HL-60 (cell line): Measurements from ENCODE around the gene DLL1.

Experiments
- DNase-seq, 2 experiments: peaks; one replicate each; pipeline ENCODE4 v3.0.0-alpha.2; 2010 to 2020; ENCODE audit warnings: low read depth in 1 of 2, low spot score in 1 of 2
- H3K27ac ChIP-seq: fragments of 250-450 bp; sonication (Bioruptor Pico); replicated peaks from 2 replicates; pipeline ENCODE4 v1.5.1; 2020; ENCODE audit warnings: mild to moderate bottlenecking, moderate library complexity
- H3K27me3 ChIP-seq: fragments of 250-450 bp; sonication (Bioruptor Pico); 2 replicates; pipeline ENCODE4 v1.5.1; 2021; ENCODE audit warnings: mild to moderate bottlenecking, moderate library complexity; ENCODE audit not compliant: insufficient read depth, poor library complexity, severe bottlenecking
- H3K4me3 ChIP-seq: replicated peaks from 2 replicates; pipeline ENCODE4 v1.5.1; 2011; ENCODE audit warnings: mild to moderate bottlenecking, control low read depth, low read length; ENCODE audit not compliant: insufficient read depth
- CTCF ChIP-seq: IDR thresholded peaks from one replicate; pipeline ENCODE4 v1.5.1; 2011; ENCODE audit warnings: low read length, control low read depth, inconsistent platforms; ENCODE audit not compliant: insufficient read depth
- GABPA ChIP-seq: IDR thresholded peaks from 2 replicates; pipeline ENCODE4 v1.6.1; 2012; ENCODE audit warnings: low read depth
- POLR2AphosphoS5 ChIP-seq: IDR thresholded peaks from 2 replicates; pipeline ENCODE4 v1.6.1; 2012; ENCODE audit warnings: low read depth
- REST ChIP-seq: IDR thresholded peaks from 2 replicates; pipeline ENCODE4 v1.6.1; 2012; ENCODE audit warnings: low read depth; ENCODE audit not compliant: insufficient replicate concordance
- SPI1 ChIP-seq: IDR thresholded peaks from 2 replicates; pipeline ENCODE4 v1.6.1; 2012; ENCODE audit warnings: low read depth, mild to moderate bottlenecking, borderline replicate concordance

Gene DLL1

GRCh38 chr6:170243386-170243785 is 47.5 kb downstream of the DLL1 start:
- Histone ChIP-seq H3K27ac (no peak overlapping the region), H3K4me3 (no peak overlapping the region), H3K27me3 (no peaks in the 10 kb centered on the region)
- TF ChIP-seq REST (no peak), CTCF (no peak), POLR2AphosphoS5 (no peak), SPI1 (no peak), GABPA (no peak)
- no peak for DNase-seq

GRCh38 chr6:170238741-170239565 is 51.9 kb downstream of the DLL1 start:
- DNase-seq = no peak
- H3K27ac ChIP-seq = no peak overlapping the region

More at GRCh38 chr6:170238741-170239565, 51.9 kb downstream of the DLL1 start:
- Histone ChIP-seq H3K27me3 (no peaks in the 10 kb centered on the region), H3K4me3 (no peak overlapping the region)
- TF ChIP-seq GABPA = no peak
- no peak for TF ChIP-seq SPI1
- TF ChIP-seq CTCF = no peak
- no peak for TF ChIP-seq POLR2AphosphoS5
- no peak for TF ChIP-seq REST
